DND-41 (cell line): Measurements from ENCODE around the gene DNMT3L.
A peak's percentile ranks its signal among the peaks of the same experiment; 100 is the strongest.
"Not testable (repeated sequence)": the region's sequence is repeated elsewhere in the genome, so short reads cannot be mapped to it uniquely, and the experiment has no call there.

Experiments
- ATAC-seq: fragments of 200-7000 bp; cut with Tn5 transposase; 3 replicates; pipeline ENCODE4 v1.9.1; 2021; ENCODE audit warnings: low read depth; ENCODE audit not compliant: insufficient read depth
- DNase-seq: peaks from one replicate; pipeline ENCODE4 v3.0.0-alpha.2; 2020
- H2AFZ ChIP-seq: 2 replicates; pipeline ENCODE4 v1.6.0; 2012; ENCODE audit warnings: low read depth, low read length
- H3K27ac ChIP-seq: 2 replicates; pipeline ENCODE4 v1.5.1; 2012; ENCODE audit warnings: low read length, inconsistent platforms
- H3K27me3 ChIP-seq: fragments of 200-600 bp; sonication (generic); 2 replicates; pipeline ENCODE4 v1.6.0; 2012; ENCODE audit warnings: low read length, mild to moderate bottlenecking, inconsistent platforms; ENCODE audit not compliant: insufficient read depth, poor library complexity
- H3K36me3 ChIP-seq: 2 replicates; pipeline ENCODE4 v1.5.1; 2012; ENCODE audit warnings: low read length, inconsistent platforms; ENCODE audit not compliant: insufficient read depth
- H3K4me1 ChIP-seq: 2 replicates; pipeline ENCODE4 v1.5.1; 2012; ENCODE audit warnings: mild to moderate bottlenecking, low read length; ENCODE audit not compliant: insufficient read depth
- H3K4me2 ChIP-seq: 2 replicates; pipeline ENCODE4 v1.6.0; 2012; ENCODE audit warnings: mild to moderate bottlenecking, moderate library complexity, low read length, inconsistent platforms; ENCODE audit not compliant: insufficient read depth
- H3K4me3 ChIP-seq, 2 experiments: fragments of 200-600 bp in 1 of 2; shearing (Covaris generic) in 1 of 2; 2 replicates each; pipeline ENCODE4 v1.5.1; 2012 to 2016; ENCODE audit warnings: inconsistent platforms in 2 of 2, low read length in 2 of 2, mild to moderate bottlenecking in 2 of 2, low read depth in 1 of 2, moderate library complexity in 1 of 2
- H3K79me2 ChIP-seq: 2 replicates; pipeline ENCODE4 v1.6.0; 2012; ENCODE audit warnings: low read length, inconsistent platforms; ENCODE audit not compliant: insufficient read depth
- H3K9ac ChIP-seq: 2 replicates; pipeline ENCODE4 v1.6.0; 2012; ENCODE audit warnings: low read depth, mild to moderate bottlenecking, inconsistent platforms, low read length, moderate library complexity
- H3K9me3 ChIP-seq: 2 replicates; pipeline ENCODE4 v1.5.1; 2012; ENCODE audit warnings: low read length, moderate library complexity, mild to moderate bottlenecking, inconsistent platforms; ENCODE audit not compliant: insufficient read depth, severe bottlenecking
- H4K20me1 ChIP-seq: 2 replicates; pipeline ENCODE4 v1.6.0; 2012; ENCODE audit warnings: low read length; ENCODE audit not compliant: insufficient read depth
- CTCF ChIP-seq: IDR thresholded peaks from 2 replicates; pipeline ENCODE4 v1.5.1; 2012; ENCODE audit warnings: borderline replicate concordance, low read length, moderate library complexity, mild to moderate bottlenecking; ENCODE audit not compliant: poor library complexity, severe bottlenecking; ENCODE audit errors: extremely low read depth
- EZH2 ChIP-seq: IDR thresholded peaks from 3 replicates; pipeline ENCODE4 v1.6.1; 2012; ENCODE audit warnings: borderline replicate concordance, low read depth, mild to moderate bottlenecking, moderate library complexity, low read length, inconsistent platforms; ENCODE audit not compliant: severe bottlenecking

DNMT3L gene

GRCh38 chr21:44253832-44254710 is 7.6 kb downstream of the DNMT3L start:
- no peaks in the 10 kb centered on the region for H3K79me2 ChIP-seq
- H3K36me3 ChIP-seq = no peaks in the 10 kb centered on the region
- no peak overlapping the region for H3K4me2 ChIP-seq
- TF ChIP-seq CTCF (no peak), EZH2 (no peak)
- no peak overlapping the region for H2AFZ ChIP-seq
- ATAC-seq = no peak
- DNase-seq = no peak
- no peaks in the 10 kb centered on the region for H3K4me1 ChIP-seq
- H4K20me1 ChIP-seq = no peaks in the 10 kb centered on the region
- H3K27ac ChIP-seq = no peak overlapping the region
- H3K27me3 ChIP-seq = no peaks in the 10 kb centered on the region
- no peaks in the 10 kb centered on the region for H3K9me3 ChIP-seq
- H3K9ac ChIP-seq = no peak overlapping the region
- no peak overlapping the region for H3K4me3 ChIP-seq

- not testable (repeated sequence) for DNase-seq, ATAC-seq
Observed at GRCh38 chr21:44249204-44250037, 12.3 kb downstream of the DNMT3L start.

DNA sequence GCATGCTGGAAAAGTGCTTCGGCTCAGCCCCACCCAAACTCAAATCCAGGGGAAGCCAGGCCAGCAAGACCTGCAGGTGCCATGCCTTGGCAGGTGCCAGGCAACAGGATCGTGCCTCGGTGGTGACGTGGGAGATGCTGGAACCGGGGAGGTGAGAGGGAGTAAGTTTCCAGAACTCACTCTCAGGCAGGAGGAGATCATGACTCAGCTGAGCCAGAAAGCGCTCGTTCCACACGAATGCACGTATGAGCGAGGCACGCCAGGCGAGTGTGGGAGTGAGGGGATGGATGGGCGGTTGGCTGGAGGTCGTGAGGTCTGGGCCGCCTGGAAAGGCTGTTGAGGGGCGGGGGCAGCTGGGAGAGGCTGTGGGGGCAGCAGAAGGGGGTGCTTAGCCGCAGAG is 13.8 kb downstream of the DNMT3L start:
- H3K4me2 ChIP-seq, ATAC-seq, H2AFZ ChIP-seq: not testable (repeated sequence)

More at GRCh38 chr21:44249204-44250037, 12.3 kb downstream of the DNMT3L start:
- not testable (repeated sequence) for H3K9ac ChIP-seq, H3K27ac ChIP-seq, H3K4me3 ChIP-seq, H3K9me3 ChIP-seq, H3K79me2 ChIP-seq, H4K20me1 ChIP-seq, H3K36me3 ChIP-seq, H3K4me1 ChIP-seq, H3K4me2 ChIP-seq, H2AFZ ChIP-seq, H3K27me3 ChIP-seq

DNA sequence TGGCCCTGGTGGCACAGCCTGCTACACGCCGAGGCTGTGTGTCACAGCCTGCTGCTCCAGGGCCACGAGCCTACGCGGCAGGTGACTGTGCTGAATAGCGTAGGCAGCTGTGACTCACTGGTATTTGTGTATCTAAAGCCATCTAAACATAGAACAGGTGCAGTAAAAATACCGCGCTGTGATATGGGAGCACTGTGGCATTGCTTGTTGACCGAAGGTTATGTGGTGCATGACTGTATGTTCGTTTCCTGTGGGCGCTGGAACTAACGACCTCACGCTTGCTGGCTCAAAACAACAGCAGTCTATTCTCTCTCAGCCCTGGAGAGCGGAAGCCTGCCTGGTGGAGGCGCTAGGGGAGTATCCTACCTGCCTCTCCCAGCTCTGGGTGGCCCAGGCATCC is 17.7 kb downstream of the DNMT3L start:
- H3K27ac ChIP-seq, H3K9me3 ChIP-seq, H3K4me1 ChIP-seq, DNase-seq, H3K4me2 ChIP-seq, H4K20me1 ChIP-seq, H3K79me2 ChIP-seq, H2AFZ ChIP-seq, H3K36me3 ChIP-seq, H3K4me3 ChIP-seq, H3K9ac ChIP-seq, H3K27me3 ChIP-seq: not testable (repeated sequence)
- ATAC-seq = peak; percentile 60

More for the DNA sequence above, 13.8 kb downstream of the DNMT3L start:
- not testable (repeated sequence) for H3K27ac ChIP-seq, H3K27me3 ChIP-seq, H3K36me3 ChIP-seq, H3K9me3 ChIP-seq, H3K79me2 ChIP-seq, H3K4me1 ChIP-seq, DNase-seq, H3K9ac ChIP-seq, H3K4me3 ChIP-seq, H4K20me1 ChIP-seq

DNA sequence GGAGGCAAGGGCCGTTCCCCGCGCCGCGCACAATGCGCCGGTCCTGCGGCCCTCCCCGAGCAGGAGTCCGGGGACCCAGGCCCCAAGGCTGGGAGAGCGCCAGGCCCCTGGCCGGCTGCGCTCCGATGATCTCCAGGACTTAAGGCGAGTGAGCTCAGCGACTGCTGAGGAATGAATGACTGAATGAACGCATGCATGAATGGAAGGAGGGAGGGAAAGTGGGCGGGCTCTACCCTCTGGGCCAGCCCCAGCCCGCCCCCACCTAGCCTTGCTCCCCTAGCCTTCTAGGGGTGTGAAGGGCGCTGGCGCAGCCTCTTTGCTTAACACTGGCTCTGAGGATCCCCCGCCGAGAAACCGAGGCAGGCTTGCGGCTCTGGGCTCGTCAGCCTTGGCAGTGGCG is 20.4 kb downstream of the DNMT3L start:
- H3K27ac ChIP-seq, H3K79me2 ChIP-seq, DNase-seq, H3K4me2 ChIP-seq, H3K9me3 ChIP-seq, ATAC-seq, H2AFZ ChIP-seq, H4K20me1 ChIP-seq, H3K36me3 ChIP-seq, H3K4me3 ChIP-seq, H3K9ac ChIP-seq, H3K27me3 ChIP-seq, H3K4me1 ChIP-seq: not testable (repeated sequence)

- H3K4me2 ChIP-seq, H4K20me1 ChIP-seq, DNase-seq, H3K9me3 ChIP-seq, H3K36me3 ChIP-seq, H3K9ac ChIP-seq, H3K4me1 ChIP-seq, H3K79me2 ChIP-seq, H2AFZ ChIP-seq, H3K27ac ChIP-seq, H3K27me3 ChIP-seq, H3K4me3 ChIP-seq: not testable (repeated sequence)
- peak; percentile 55; the same call in 2 of the 3 replicates for ATAC-seq
Observed at GRCh38 chr21:44240842-44241241, 20.9 kb downstream of the DNMT3L start, which contains the start of gene ICOSLG. Gene ICOSLG (minus strand): TSS chr21:44240943. CDS start chr21:44240817, 126 bp downstream.

DNA sequence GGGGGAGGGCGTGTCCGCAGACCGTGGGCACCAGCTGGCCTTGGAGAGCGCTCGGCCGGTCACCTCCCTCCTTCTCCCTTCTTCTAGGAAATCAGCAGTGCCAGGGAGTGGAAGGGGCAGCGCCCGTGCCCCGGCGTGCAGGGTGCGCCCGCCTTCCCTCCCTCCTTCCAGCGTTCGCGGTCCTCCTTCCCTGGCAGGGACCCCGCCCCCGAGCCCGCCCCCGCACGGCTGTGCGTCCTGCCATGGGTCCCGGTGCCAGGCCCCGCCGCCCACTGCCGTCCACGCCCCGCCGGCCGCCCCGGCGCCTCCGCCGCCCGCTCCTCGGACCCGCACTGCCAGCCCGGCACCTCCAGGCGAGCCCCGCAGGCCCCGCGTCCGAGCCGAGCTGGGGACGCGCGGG is 21.3 kb downstream of the DNMT3L start:
- not testable (repeated sequence) for DNase-seq, H4K20me1 ChIP-seq, H3K4me3 ChIP-seq, H2AFZ ChIP-seq, H3K27me3 ChIP-seq, H3K4me2 ChIP-seq, H3K4me1 ChIP-seq, ATAC-seq, H3K27ac ChIP-seq, H3K9me3 ChIP-seq, H3K36me3 ChIP-seq, H3K9ac ChIP-seq, H3K79me2 ChIP-seq
